GM12875 (cell line): ENCODE data around the gene LECT2.

ENCODE experiments used
- H3K4me3 ChIP-seq: one replicate; pipeline ENCODE4 v1.5.1; 2011; ENCODE audit warnings: low read depth, low read length, control low read depth
- CTCF ChIP-seq: IDR thresholded peaks from 2 replicates; pipeline ENCODE4 v1.5.1; 2011; ENCODE audit warnings: low read depth, mild to moderate bottlenecking, control low read depth, inconsistent platforms, low read length, moderate library complexity, borderline replicate concordance; ENCODE audit not compliant: insufficient read depth

The LECT2 gene

GRCh38 chr5:135973323-135974020 is 18.7 kb upstream of the LECT2 start:
- TF ChIP-seq CTCF: no peak
- no peak overlapping the region for H3K4me3 ChIP-seq

- no peak overlapping the region for H3K4me3 ChIP-seq
- no peak for TF ChIP-seq CTCF
Measured at GRCh38 chr5:135971701-135972100, 16.9 kb upstream of the LECT2 start.

- H3K4me3 ChIP-seq: no peak overlapping the region
- TF ChIP-seq CTCF: no peak
Measured at GRCh38 chr5:135966790-135967189, 12.0 kb upstream of the LECT2 start.

- no peak overlapping the region for H3K4me3 ChIP-seq
- TF ChIP-seq CTCF: no peak
Measured at GRCh38 chr5:135966165-135966564, 11.4 kb upstream of the LECT2 start.

GRCh38 chr5:135965504-135965903 is 10.7 kb upstream of the LECT2 start:
- TF ChIP-seq CTCF: no peak
- H3K4me3 ChIP-seq: no peak overlapping the region

- TF ChIP-seq CTCF: no peak
- H3K4me3 ChIP-seq: no peak overlapping the region
Measured at GRCh38 chr5:135964670-135965320, 10.0 kb upstream of the LECT2 start.

GRCh38 chr5:135955525-135955924 is 742 bp upstream of the LECT2 start:
- no peak overlapping the region for H3K4me3 ChIP-seq
- TF ChIP-seq CTCF: no peak
